Peyer's patch (tissue), 4 donors: ENCODE data around the gene MYBPC3.

ENCODE experiments used
- CTCF ChIP-seq, 6 experiments: fragments of 450-650 bp in 4 of 6; fragments of 200-600 bp in 2 of 6; sonication (generic) in 1 of 6; IDR thresholded peaks; one replicate each; pipeline ENCODE4 v1.5.1; 2017 to 2019; ENCODE audit warnings: antibody characterized with exemption in 6 of 6, mild to moderate bottlenecking in 3 of 6, moderate library complexity in 1 of 6
- POLR2A ChIP-seq, 2 donors: fragments of 450-650 bp; IDR thresholded peaks; one replicate each; pipeline ENCODE4 v1.5.1; 2017; ENCODE audit warnings: antibody characterized with exemption in 2 of 2, mild to moderate bottlenecking in 2 of 2, moderate library complexity in 2 of 2

- TF ChIP-seq CTCF (IDR thresholded peaks at IDR 0.05) (no peak), POLR2A (IDR thresholded peaks at IDR 0.05) (no peak)
Observed at GRCh38 chr11:47392546-47393162, 40.2 kb upstream of the MYBPC3 start.
